ENCODE measurements around the gene CBR4.

Gene CBR4

GRCh38 chr4:169017971-169018370 lies 7.9 kb upstream of the CBR4 start:
- Histone ChIP-seq H3F3A (ENCODE audit: control insufficient read depth, insufficient read depth) (no peaks in the 10 kb centered on the region), H3K27me3 (ENCODE audit: control insufficient read depth, low read length) (no peaks in the 10 kb centered on the region), H3K9me2 (replicated peaks; ENCODE audit: control insufficient read depth, low read length) (no peaks in the 10 kb centered on the region), H3K9me3 (ENCODE audit: control insufficient read depth, insufficient read depth, low read length) (no peaks in the 10 kb centered on the region), H3K79me2 (ENCODE audit: control insufficient read depth, low read length) (no peaks in the 10 kb centered on the region), H3K4me3 (ENCODE audit: low read length) (no peak overlapping the region), H3K4me2 (ENCODE audit: low read length) (no peak overlapping the region), H3K27ac (ENCODE audit: low read depth, low read length) (no peak overlapping the region), H4K20me1 (ENCODE audit: control insufficient read depth, insufficient read depth, low read depth, low read length) (no peaks in the 10 kb centered on the region), H3K4me1 (ENCODE audit: control insufficient read depth, low read length) (no peaks in the 10 kb centered on the region), H3K36me3 (ENCODE audit: control insufficient read depth, low read length) (no peaks in the 10 kb centered on the region)
- TF ChIP-seq EZH2phosphoT487 (IDR thresholded peaks at IDR 0.05; ENCODE audit: borderline replicate concordance, low read length) (no peak), CTCF (IDR thresholded peaks at IDR 0.05; ENCODE audit: low read depth, low read length, poor library complexity, severe bottlenecking) (no peak)

- Histone ChIP-seq H3K4me2 (ENCODE audit: low read length) (no peak overlapping the region), H3K36me3 (ENCODE audit: control insufficient read depth, low read length) (no peaks in the 10 kb centered on the region), H3K27me3 (ENCODE audit: control insufficient read depth, low read length) (no peaks in the 10 kb centered on the region), H3K4me3 (ENCODE audit: low read length) (no peak overlapping the region), H3K9me2 (replicated peaks; ENCODE audit: control insufficient read depth, low read length) (no peaks in the 10 kb centered on the region), H3K79me2 (ENCODE audit: control insufficient read depth, low read length) (no peaks in the 10 kb centered on the region), H3K27ac (ENCODE audit: low read depth, low read length) (no peak overlapping the region), H3F3A (ENCODE audit: control insufficient read depth, insufficient read depth) (no peaks in the 10 kb centered on the region), H4K20me1 (ENCODE audit: control insufficient read depth, insufficient read depth, low read depth, low read length) (no peaks in the 10 kb centered on the region), H3K9me3 (ENCODE audit: control insufficient read depth, insufficient read depth, low read length) (no peaks in the 10 kb centered on the region), H3K4me1 (ENCODE audit: control insufficient read depth, low read length) (peaks cover 5% of the 10 kb centered on the region)
- TF ChIP-seq CTCF (IDR thresholded peaks at IDR 0.05; ENCODE audit: low read depth, low read length, poor library complexity, severe bottlenecking) (no peak), EZH2phosphoT487 (IDR thresholded peaks at IDR 0.05; ENCODE audit: borderline replicate concordance, low read length) (no peak)
Measured at GRCh38 chr4:169015186-169015623, 5.2 kb upstream of the CBR4 start.

- peaks cover 5% of the 10 kb centered on the region for H3K4me1 ChIP-seq (ENCODE audit: control insufficient read depth, low read length)
- no peak overlapping the region for H3K4me3 ChIP-seq (ENCODE audit: low read length)
- H3F3A ChIP-seq (ENCODE audit: control insufficient read depth, insufficient read depth), result no peaks in the 10 kb centered on the region
- H3K27me3 ChIP-seq (ENCODE audit: control insufficient read depth, low read length), result no peaks in the 10 kb centered on the region
- H3K27ac ChIP-seq (ENCODE audit: low read depth, low read length), result no peak overlapping the region
- H3K9me2 ChIP-seq (replicated peaks; ENCODE audit: control insufficient read depth, low read length), result no peaks in the 10 kb centered on the region
- no peak overlapping the region for H3K4me2 ChIP-seq (ENCODE audit: low read length)
- TF ChIP-seq EZH2phosphoT487 (IDR thresholded peaks at IDR 0.05; ENCODE audit: borderline replicate concordance, low read length) (no peak), CTCF (IDR thresholded peaks at IDR 0.05; ENCODE audit: low read depth, low read length, poor library complexity, severe bottlenecking) (no peak)
- H3K36me3 ChIP-seq (ENCODE audit: control insufficient read depth, low read length), result no peaks in the 10 kb centered on the region; the same call in 1 of the 2 replicates
- no peaks in the 10 kb centered on the region for H4K20me1 ChIP-seq (ENCODE audit: control insufficient read depth, insufficient read depth, low read depth, low read length)
- H3K9me3 ChIP-seq (ENCODE audit: control insufficient read depth, insufficient read depth, low read length), result no peaks in the 10 kb centered on the region
- H3K79me2 ChIP-seq (ENCODE audit: control insufficient read depth, low read length), result peaks cover 4% of the 10 kb centered on the region
Measured at GRCh38 chr4:169014586-169014985, 4.5 kb upstream of the CBR4 start.
